22Rv1 (cell line): ENCODE results near the gene NFATC1.

Experiments
- CTCF ChIP-seq: fragments of 450-650 bp; IDR thresholded peaks from 2 replicates; pipeline ENCODE4 v1.5.1; 2017; ENCODE audit warnings: mild to moderate bottlenecking
- ZFX ChIP-seq: fragments of 450-650 bp; IDR thresholded peaks from 2 replicates; pipeline ENCODE4 v1.6.1; 2017; ENCODE audit warnings: antibody characterized with exemption, borderline replicate concordance

- TF ChIP-seq CTCF (no peak), ZFX (no peak)
Measured at GRCh38 chr18:79416677-79417052, 20.9 kb downstream of the NFATC1 start.
